ENCODE measurements around the gene IMMP2L.
A peak's percentile ranks its signal among the peaks of the same experiment; 100 is the strongest.

The IMMP2L gene

GRCh38 chr7:111172564-111173257 lies 389.6 kb downstream of the IMMP2L start:
- TF ChIP-seq JUND (IDR thresholded peaks at IDR 0.05; ENCODE audit: low read depth) = no peak
- in situ Hi-C loops (cut with HindIII; ENCODE audit: low pct_unique_long_range_greater_than_20kb, low sequenced_read_pairs) = no loop called here
- no peak for DNase-seq (ENCODE audit: low read depth in 1 of 2, low spot score in 1 of 2)

GRCh38 chr7:111168182-111168581 lies 394.1 kb downstream of the IMMP2L start:
- peak in 1 of 2 experiments; percentile 12 for DNase-seq (ENCODE audit: low read depth in 1 of 2, low spot score in 1 of 2)
- in situ Hi-C loops (cut with HindIII; ENCODE audit: low pct_unique_long_range_greater_than_20kb, low sequenced_read_pairs) = no loop called here
- TF ChIP-seq JUND (IDR thresholded peaks at IDR 0.05; ENCODE audit: low read depth) = no peak

GRCh38 chr7:111164442-111164841 lies 397.9 kb downstream of the IMMP2L start:
- no peak for TF ChIP-seq JUND (IDR thresholded peaks at IDR 0.05; ENCODE audit: low read depth)
- in situ Hi-C loops (cut with HindIII; ENCODE audit: low pct_unique_long_range_greater_than_20kb, low sequenced_read_pairs) = no loop called here
- no peak for DNase-seq (ENCODE audit: low read depth in 1 of 2, low spot score in 1 of 2)

GRCh38 chr7:111162692-111163091 lies 399.6 kb downstream of the IMMP2L start:
- TF ChIP-seq JUND (IDR thresholded peaks at IDR 0.05; ENCODE audit: low read depth) = no peak
- in situ Hi-C loops (cut with HindIII; ENCODE audit: low pct_unique_long_range_greater_than_20kb, low sequenced_read_pairs) = no loop called here
- no peak for DNase-seq (ENCODE audit: low read depth in 1 of 2, low spot score in 1 of 2)

GRCh38 chr7:111160297-111160696 lies 402.0 kb downstream of the IMMP2L start:
- no peak for TF ChIP-seq JUND (IDR thresholded peaks at IDR 0.05; ENCODE audit: low read depth)
- in situ Hi-C loops (cut with HindIII; ENCODE audit: low pct_unique_long_range_greater_than_20kb, low sequenced_read_pairs) = no loop called here
- DNase-seq (ENCODE audit: low read depth in 1 of 2, low spot score in 1 of 2) = no peak

- no peak for TF ChIP-seq JUND (IDR thresholded peaks at IDR 0.05; ENCODE audit: low read depth)
- in situ Hi-C loops (cut with HindIII; ENCODE audit: low pct_unique_long_range_greater_than_20kb, low sequenced_read_pairs) = no loop called here
- no peak for DNase-seq (ENCODE audit: low read depth in 1 of 2, low spot score in 1 of 2)
These were observed 402.9 kb downstream of the IMMP2L start for GRCh38 chr7:111159426-111159825.

GRCh38 chr7:111150709-111151108 lies 411.6 kb downstream of the IMMP2L start:
- DNase-seq (ENCODE audit: low read depth in 1 of 2, low spot score in 1 of 2) = no peak
- no peak for TF ChIP-seq JUND (IDR thresholded peaks at IDR 0.05; ENCODE audit: low read depth)
- in situ Hi-C loops (cut with HindIII; ENCODE audit: low pct_unique_long_range_greater_than_20kb, low sequenced_read_pairs) = no loop called here

- no peak for DNase-seq (ENCODE audit: low read depth in 1 of 2, low spot score in 1 of 2)
- in situ Hi-C loops (cut with HindIII; ENCODE audit: low pct_unique_long_range_greater_than_20kb, low sequenced_read_pairs) = no loop called here
- no peak for TF ChIP-seq JUND (IDR thresholded peaks at IDR 0.05; ENCODE audit: low read depth)
These were observed 414.4 kb downstream of the IMMP2L start for GRCh38 chr7:111147708-111148533.

- no peak for TF ChIP-seq JUND (IDR thresholded peaks at IDR 0.05; ENCODE audit: low read depth)
These were observed 416.2 kb downstream of the IMMP2L start for GRCh38 chr7:111146136-111146535.

GRCh38 chr7:111145472-111145871 lies 416.8 kb downstream of the IMMP2L start:
- DNase-seq (ENCODE audit: low read depth in 1 of 2, low spot score in 1 of 2) = no peak
- in situ Hi-C loops (cut with HindIII; ENCODE audit: low pct_unique_long_range_greater_than_20kb, low sequenced_read_pairs) = no loop called here

More at GRCh38 chr7:111146136-111146535, 416.2 kb downstream of the IMMP2L start:
- in situ Hi-C loops (cut with HindIII; ENCODE audit: low pct_unique_long_range_greater_than_20kb, low sequenced_read_pairs) = no loop called here
- no peak for DNase-seq (ENCODE audit: low read depth in 1 of 2, low spot score in 1 of 2)

GRCh38 chr7:111140091-111140865 lies 422.0 kb downstream of the IMMP2L start:
- DNase-seq (ENCODE audit: low read depth in 1 of 2, low spot score in 1 of 2) = no peak
- TF ChIP-seq JUND (IDR thresholded peaks at IDR 0.05; ENCODE audit: low read depth) = no peak
- in situ Hi-C loops (cut with HindIII; ENCODE audit: low pct_unique_long_range_greater_than_20kb, low sequenced_read_pairs) = no loop called here

More at GRCh38 chr7:111145472-111145871, 416.8 kb downstream of the IMMP2L start:
- TF ChIP-seq JUND (IDR thresholded peaks at IDR 0.05; ENCODE audit: low read depth) = no peak

GRCh38 chr7:111138586-111138985 lies 423.7 kb downstream of the IMMP2L start:
- in situ Hi-C loops (cut with HindIII; ENCODE audit: low pct_unique_long_range_greater_than_20kb, low sequenced_read_pairs) = no loop called here
- no peak for TF ChIP-seq JUND (IDR thresholded peaks at IDR 0.05; ENCODE audit: low read depth)
- no peak for DNase-seq (ENCODE audit: low read depth in 1 of 2, low spot score in 1 of 2)
